T follicular helper cell (primary cell): Measurements from ENCODE around the gene RNF4.
A peak's percentile ranks its signal among the peaks of the same experiment; 100 is the strongest.
"Not testable (repeated sequence)": the region's sequence is repeated elsewhere in the genome, so short reads cannot be mapped to it uniquely, and the experiment has no call there.

Source experiments
- DNase-seq: peaks from one replicate; pipeline ENCODE4 v3.0.0-alpha.2; 2020; ENCODE audit warnings: low read depth

The RNF4 gene

GRCh38 chr4:2534904-2535375 lies 66.0 kb downstream of the RNF4 start:
- no peak for DNase-seq

GRCh38 chr4:2535376-2536192 lies 66.7 kb downstream of the RNF4 start:
- peak; percentile 30 for DNase-seq

GRCh38 chr4:2536193-2537010 lies 67.5 kb downstream of the RNF4 start, which contains the start of gene FAM193A:
Gene FAM193A, plus strand, starts transcription at chr4:2536647. Its CDS starts 269 bp downstream, at chr4:2536916.
- peak; percentile 99 for DNase-seq

- DNase-seq, result peak; percentile 36
Measured at GRCh38 chr4:2537011-2537830, 68.3 kb downstream of the RNF4 start.

GRCh38 chr4:2543580-2544191 lies 74.8 kb downstream of the RNF4 start:
- DNase-seq, result not testable (repeated sequence)

GRCh38 chr4:2545321-2546013 lies 76.6 kb downstream of the RNF4 start:
- DNase-seq, result no peak

- DNase-seq, result no peak
Measured at GRCh38 chr4:2546286-2546823, 77.4 kb downstream of the RNF4 start.

- DNase-seq, result not testable (repeated sequence)
Measured at GRCh38 chr4:2546961-2547691, 78.2 kb downstream of the RNF4 start.

GRCh38 chr4:2551118-2551517 lies 82.2 kb downstream of the RNF4 start:
- DNase-seq, result no peak

GRCh38 chr4:2552806-2553205 lies 83.9 kb downstream of the RNF4 start:
- DNase-seq, result no peak

- no peak for DNase-seq
Measured at GRCh38 chr4:2558301-2558700, 89.4 kb downstream of the RNF4 start.

- DNase-seq, result no peak
Measured at GRCh38 chr4:2560167-2560566, 91.3 kb downstream of the RNF4 start.
